LNCAP (cell line): ENCODE measurements around the gene KIF23.

Experiments used
- CTCF ChIP-seq: fragments of 450-650 bp; IDR thresholded peaks from 2 replicates; pipeline ENCODE4 v1.5.1; 2017; ENCODE audit warnings: mild to moderate bottlenecking

KIF23 gene

GRCh38 chr15:69413822-69414700, at the start of gene KIF23:
Gene KIF23 (plus strand): TSS chr15:69414349. CDS start chr15:69414466, 117 bp downstream.
- no peak for TF ChIP-seq CTCF

GRCh38 chr15:69367236-69367635, 46.9 kb upstream of the KIF23 start:
- no peak for TF ChIP-seq CTCF

- TF ChIP-seq CTCF: no peak
Observed at GRCh38 chr15:69369631-69370030, 44.5 kb upstream of the KIF23 start.

- TF ChIP-seq CTCF: no peak
Observed at GRCh38 chr15:69373406-69373805, 40.7 kb upstream of the KIF23 start.

- TF ChIP-seq CTCF: no peak
Observed at GRCh38 chr15:69375151-69375790, 38.9 kb upstream of the KIF23 start.

- TF ChIP-seq CTCF: no peak
Observed at GRCh38 chr15:69377216-69377970, 36.8 kb upstream of the KIF23 start.

GRCh38 chr15:69380100-69380725, 33.9 kb upstream of the KIF23 start:
- peak; percentile 39 for TF ChIP-seq CTCF
